Measurements from ENCODE around the gene KCNC4. TPM values are rescaled to one million over a fixed set of nuclear protein-coding genes. Genes with fewer than 3 reads are reported as not detected.

The KCNC4 gene
- total RNA-seq, 4 donors from 2014 or later: 2.1 to 29.4 (median 3.9) TPM

GRCh38 chr1:110221119-110221518 lies 11.0 kb downstream of the KCNC4 start:
- Histone ChIP-seq H3K36me3 (no peaks in the 10 kb centered on the region), H3K27me3 (no peaks in the 10 kb centered on the region), H3K27ac (no peak overlapping the region), H3K4me3 (no peak overlapping the region), H3K4me1 (no peaks in the 10 kb centered on the region), H3K9me3 (no peaks in the 10 kb centered on the region)
- no peak for DNase-seq
- TF ChIP-seq CTCF (IDR thresholded peaks at IDR 0.05) (no peak), POLR2A (IDR thresholded peaks at IDR 0.05) (no peak)
- intact Hi-C loops (cut with DNase I; ENCODE audit: low total_unique reads): no loop called here

GRCh38 chr1:110223127-110223526 lies 13.0 kb downstream of the KCNC4 start:
- no peak for DNase-seq
- no peak for TF ChIP-seq CTCF (IDR thresholded peaks at IDR 0.05)
- TF ChIP-seq POLR2A (IDR thresholded peaks at IDR 0.05): no peak
- H3K4me3 ChIP-seq: no peak overlapping the region
- no peaks in the 10 kb centered on the region for H3K4me1 ChIP-seq
- H3K36me3 ChIP-seq: no peaks in the 10 kb centered on the region
- no peaks in the 10 kb centered on the region for H3K9me3 ChIP-seq
- H3K27me3 ChIP-seq: no peaks in the 10 kb centered on the region
- no peak overlapping the region for H3K27ac ChIP-seq
- intact Hi-C loops (cut with DNase I; ENCODE audit: low total_unique reads): no loop called here

- H3K4me1 ChIP-seq: no peaks in the 10 kb centered on the region
- DNase-seq: no peak
- H3K27me3 ChIP-seq: no peaks in the 10 kb centered on the region
- no peak overlapping the region for H3K4me3 ChIP-seq
- no peak overlapping the region for H3K27ac ChIP-seq
- no peaks in the 10 kb centered on the region for H3K36me3 ChIP-seq
- TF ChIP-seq CTCF (IDR thresholded peaks at IDR 0.05) (no peak), POLR2A (IDR thresholded peaks at IDR 0.05) (no peak)
- no peaks in the 10 kb centered on the region for H3K9me3 ChIP-seq
- intact Hi-C loops (cut with DNase I; ENCODE audit: low total_unique reads): no loop called here
Measured at GRCh38 chr1:110223581-110223980, 13.5 kb downstream of the KCNC4 start.

- no peak for TF ChIP-seq CTCF (IDR thresholded peaks at IDR 0.05)
- TF ChIP-seq POLR2A (IDR thresholded peaks at IDR 0.05): no peak
- Histone ChIP-seq H3K4me3 (no peak overlapping the region), H3K27ac (no peak overlapping the region), H3K27me3 (no peaks in the 10 kb centered on the region), H3K36me3 (no peaks in the 10 kb centered on the region), H3K4me1 (no peaks in the 10 kb centered on the region), H3K9me3 (no peaks in the 10 kb centered on the region)
- intact Hi-C loops (cut with DNase I; ENCODE audit: low total_unique reads): no loop called here
- DNase-seq: no peak
Measured at GRCh38 chr1:110224240-110224995, 14.3 kb downstream of the KCNC4 start.

GRCh38 chr1:110225212-110225611 lies 15.1 kb downstream of the KCNC4 start:
- DNase-seq: no peak
- H3K27ac ChIP-seq: no peak overlapping the region
- H3K9me3 ChIP-seq: no peaks in the 10 kb centered on the region
- no peak overlapping the region for H3K4me3 ChIP-seq
- no peaks in the 10 kb centered on the region for H3K36me3 ChIP-seq
- no peaks in the 10 kb centered on the region for H3K4me1 ChIP-seq
- TF ChIP-seq POLR2A (IDR thresholded peaks at IDR 0.05) (no peak), CTCF (IDR thresholded peaks at IDR 0.05) (no peak)
- H3K27me3 ChIP-seq: no peaks in the 10 kb centered on the region
- intact Hi-C loops (cut with DNase I; ENCODE audit: low total_unique reads): no loop called here
